Left ventricle myocardium inferior (tissue), 1 donor: Measurements from ENCODE around the gene CHD1L. TPM values are rescaled to one million over a fixed set of nuclear protein-coding genes. Genes with fewer than 3 reads are reported as not detected.

Experiments used
- DNase-seq: peaks from one replicate; pipeline ENCODE4 v3.0.0-alpha.2; 2020
- H3K27ac ChIP-seq: fragments of 200-600 bp; replicated peaks from 2 replicates; pipeline ENCODE4 v1.8.0; 2021
- H3K27me3 ChIP-seq: fragments of 200-600 bp; 2 replicates; pipeline ENCODE4 v1.8.0; 2021; ENCODE audit warnings: low read depth
- H3K36me3 ChIP-seq: fragments of 200-600 bp; 2 replicates; pipeline ENCODE4 v1.8.0; 2021
- H3K4me1 ChIP-seq: fragments of 200-600 bp; 2 replicates; pipeline ENCODE4 v1.8.0; 2021
- H3K4me3 ChIP-seq: fragments of 200-600 bp; 2 replicates; pipeline ENCODE4 v1.8.0; 2021; ENCODE audit warnings: mild to moderate bottlenecking, moderate library complexity
- H3K9me3 ChIP-seq: fragments of 200-600 bp; replicated peaks from 2 replicates; pipeline ENCODE4 v1.8.0; 2021
- CTCF ChIP-seq: fragments of 200-600 bp; IDR thresholded peaks from 2 replicates; pipeline ENCODE4 v1.8.0; 2021; ENCODE audit warnings: antibody characterized with exemption, mild to moderate bottlenecking, borderline replicate concordance
- intact Hi-C: fragments of 100-400 bp; cut with micrococcal nuclease; formaldehyde crosslinking; loops from one replicate; pipeline ENCODE4 v1.11.0; 2022
- total RNA-seq: library from RNA; stranded (reverse); fragmentation: NEBNext Ultra II Directional; extraction: Animal tissue kit (Norgen Biotek cat#: 25700); gene quantifications from one replicate; pipeline ENCODE4 v1.2.1, GENCODE V29; 2021
- donor health status: DM: no; HTN: yes; CAD: no; lungs with severe emphysema.

Gene CHD1L
- total RNA-seq, 1 donor from 2014 or later, result 7.6 TPM

GRCh38 chr1:147264158-147264768 is 21.8 kb downstream of the CHD1L start:
- Histone ChIP-seq H3K36me3 (peaks cover 79% of the 10 kb centered on the region), H3K4me1 (no peaks in the 10 kb centered on the region)

GRCh38 chr1:147266381-147266780 is 23.9 kb downstream of the CHD1L start:
- Histone ChIP-seq H3K27me3 (no peaks in the 10 kb centered on the region), H3K27ac (no peak overlapping the region), H3K36me3 (peaks cover 71% of the 10 kb centered on the region), H3K4me1 (no peaks in the 10 kb centered on the region), H3K4me3 (no peak overlapping the region), H3K9me3 (no peaks in the 10 kb centered on the region)
- intact Hi-C loops, result no loop called here
- TF ChIP-seq CTCF, result no peak
- DNase-seq, result no peak

More at GRCh38 chr1:147264158-147264768, 21.8 kb downstream of the CHD1L start:
- no peak overlapping the region for H3K4me3 ChIP-seq
- no peaks in the 10 kb centered on the region for H3K27me3 ChIP-seq
- no peak overlapping the region for H3K27ac ChIP-seq
- no peaks in the 10 kb centered on the region for H3K9me3 ChIP-seq
- intact Hi-C loops, result no loop called here
- no peak for DNase-seq
- TF ChIP-seq CTCF, result no peak

GRCh38 chr1:147267711-147268110 is 25.2 kb downstream of the CHD1L start:
- peaks cover 67% of the 10 kb centered on the region for H3K36me3 ChIP-seq

GRCh38 chr1:147270721-147271120 is 28.2 kb downstream of the CHD1L start:
- Histone ChIP-seq H3K36me3 (peaks cover 56% of the 10 kb centered on the region), H3K4me3 (no peak overlapping the region), H3K27ac (no peak overlapping the region), H3K9me3 (no peaks in the 10 kb centered on the region), H3K4me1 (peaks cover 7% of the 10 kb centered on the region), H3K27me3 (no peaks in the 10 kb centered on the region)
- DNase-seq, result no peak
- TF ChIP-seq CTCF, result no peak
- intact Hi-C loops, result loop anchor here (10.0 kb wide), 1 partner anchor 114 kb away; no protein-coding TSS in a partner anchor

More at GRCh38 chr1:147267711-147268110, 25.2 kb downstream of the CHD1L start:
- DNase-seq, result no peak
- Histone ChIP-seq H3K4me3 (no peak overlapping the region), H3K27me3 (no peaks in the 10 kb centered on the region), H3K4me1 (no peaks in the 10 kb centered on the region), H3K9me3 (no peaks in the 10 kb centered on the region), H3K27ac (no peak overlapping the region)
- no peak for TF ChIP-seq CTCF
- intact Hi-C loops, result no loop called here

- no peaks in the 10 kb centered on the region for H3K27me3 ChIP-seq
- intact Hi-C loops, result loop anchor here (10.0 kb wide), 1 partner anchor 113 kb away; no protein-coding TSS in a partner anchor
- TF ChIP-seq CTCF, result no peak
- H3K9me3 ChIP-seq, result no peaks in the 10 kb centered on the region
- peaks cover 57% of the 10 kb centered on the region for H3K36me3 ChIP-seq
- DNase-seq, result no peak
- H3K27ac ChIP-seq, result no peak overlapping the region
- peaks cover 7% of the 10 kb centered on the region for H3K4me1 ChIP-seq
- H3K4me3 ChIP-seq, result no peak overlapping the region
Measured at GRCh38 chr1:147272042-147272441, 29.6 kb downstream of the CHD1L start.
